Measurements from ENCODE around the gene AMER2. TPM values are rescaled to one million over a fixed set of nuclear protein-coding genes. Genes with fewer than 3 reads are reported as not detected.

AMER2 gene
- total RNA-seq, 1 donor: not detected

DNA sequence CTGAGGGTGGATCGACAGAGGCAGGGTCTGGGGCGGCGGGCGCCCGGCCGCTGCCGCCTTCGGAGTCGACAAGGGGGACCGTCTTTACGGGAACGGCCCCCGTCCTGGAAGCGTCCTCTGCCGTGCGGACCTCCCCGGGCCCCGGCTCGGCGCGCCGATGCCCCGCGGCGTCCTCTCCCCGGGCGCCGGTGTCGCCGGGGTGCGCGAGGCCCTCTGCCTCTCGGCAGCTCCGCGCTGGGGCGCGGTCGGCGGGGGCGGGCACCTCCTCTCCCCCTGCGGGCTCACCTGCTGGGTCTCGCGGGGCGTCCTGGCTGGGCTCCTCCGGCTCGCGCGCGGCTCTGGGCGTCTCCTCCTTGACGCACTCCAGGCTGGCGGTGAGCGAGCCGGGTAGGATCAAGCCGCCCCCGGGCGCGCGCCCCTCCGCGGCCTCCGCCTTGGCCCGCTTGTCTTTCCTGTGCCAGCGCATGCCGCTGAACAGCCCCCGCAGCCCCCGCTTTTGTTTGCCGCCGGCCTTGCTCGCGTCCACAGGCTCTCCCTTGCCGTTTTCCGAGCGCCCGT, 1.5 kb downstream of the AMER2 start:
- no peak overlapping the region for H3K4me3 ChIP-seq (ENCODE audit: low read depth, low read length)
- no peak for DNase-seq (ENCODE audit: low read depth)
- TF ChIP-seq, protein P1, sequence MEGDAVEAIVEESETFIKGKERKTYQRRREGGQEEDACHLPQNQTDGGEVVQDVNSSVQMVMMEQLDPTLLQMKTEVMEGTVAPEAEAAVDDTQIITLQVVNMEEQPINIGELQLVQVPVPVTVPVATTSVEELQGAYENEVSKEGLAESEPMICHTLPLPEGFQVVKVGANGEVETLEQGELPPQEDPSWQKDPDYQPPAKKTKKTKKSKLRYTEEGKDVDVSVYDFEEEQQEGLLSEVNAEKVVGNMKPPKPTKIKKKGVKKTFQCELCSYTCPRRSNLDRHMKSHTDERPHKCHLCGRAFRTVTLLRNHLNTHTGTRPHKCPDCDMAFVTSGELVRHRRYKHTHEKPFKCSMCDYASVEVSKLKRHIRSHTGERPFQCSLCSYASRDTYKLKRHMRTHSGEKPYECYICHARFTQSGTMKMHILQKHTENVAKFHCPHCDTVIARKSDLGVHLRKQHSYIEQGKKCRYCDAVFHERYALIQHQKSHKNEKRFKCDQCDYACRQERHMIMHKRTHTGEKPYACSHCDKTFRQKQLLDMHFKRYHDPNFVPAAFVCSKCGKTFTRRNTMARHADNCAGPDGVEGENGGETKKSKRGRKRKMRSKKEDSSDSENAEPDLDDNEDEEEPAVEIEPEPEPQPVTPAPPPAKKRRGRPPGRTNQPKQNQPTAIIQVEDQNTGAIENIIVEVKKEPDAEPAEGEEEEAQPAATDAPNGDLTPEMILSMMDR (IDR thresholded peaks at IDR 0.05; ENCODE audit: insufficient read depth, low read length): no peak

DNA sequence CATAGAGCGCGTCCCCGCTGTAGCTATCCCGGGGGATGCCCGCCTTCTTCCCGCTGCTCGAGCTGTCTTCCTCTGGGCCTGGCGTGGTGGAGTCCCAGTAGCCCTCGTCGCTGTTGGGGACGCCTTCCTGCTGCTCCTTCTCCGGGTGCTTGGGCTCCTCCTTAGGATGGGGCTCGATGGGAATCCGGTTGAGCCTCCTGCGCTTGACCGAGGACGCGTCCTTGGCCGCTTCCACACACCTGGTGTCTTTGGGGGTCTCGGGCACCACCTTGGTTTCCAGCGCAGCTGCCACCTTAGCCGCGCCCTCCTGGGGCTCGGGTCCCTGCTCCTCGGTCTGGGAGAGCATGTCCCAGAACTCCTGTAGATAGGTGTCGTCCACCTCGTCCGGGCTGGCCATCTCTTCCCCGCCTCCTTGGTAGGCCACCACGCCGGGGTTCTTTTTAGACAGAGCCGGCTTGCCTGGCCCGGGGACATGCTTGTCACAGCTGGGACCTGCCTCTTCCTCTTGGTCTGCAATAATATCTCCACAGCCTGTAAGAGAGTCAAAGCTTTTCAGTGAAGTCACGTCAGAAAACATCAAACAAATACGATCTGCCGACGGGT, 2.0 kb downstream of the AMER2 start:
- H3K4me3 ChIP-seq (ENCODE audit: low read depth, low read length): no peak overlapping the region
- no peak for DNase-seq (ENCODE audit: low read depth)
- TF ChIP-seq, protein P1 (IDR thresholded peaks at IDR 0.05; ENCODE audit: insufficient read depth, low read length): no peak

DNA sequence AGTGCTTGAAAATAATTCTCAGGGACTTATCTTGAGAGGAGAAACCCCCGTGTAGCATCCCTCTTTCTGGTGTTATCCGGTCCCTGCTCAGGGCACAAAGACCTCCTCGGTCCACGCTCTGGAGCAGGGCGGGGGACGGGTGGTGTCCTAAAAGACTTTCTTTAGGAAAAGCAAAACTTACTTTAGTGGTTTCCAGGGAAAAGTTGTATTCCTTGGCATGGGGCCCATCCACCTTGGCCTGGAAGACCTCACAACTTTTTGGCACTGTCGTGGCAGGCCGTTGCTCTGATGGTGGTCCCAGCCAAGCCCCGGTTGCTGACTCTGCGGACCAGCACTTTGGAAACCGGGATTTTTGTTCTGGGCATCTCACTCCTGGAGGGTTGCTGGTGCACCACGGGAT, 2.7 kb downstream of the AMER2 start:
- H3K4me3 ChIP-seq (ENCODE audit: low read depth, low read length): no peak overlapping the region
- DNase-seq (ENCODE audit: low read depth): no peak
- TF ChIP-seq, protein P1 (IDR thresholded peaks at IDR 0.05; ENCODE audit: insufficient read depth, low read length): no peak

- TF ChIP-seq, protein P1 (IDR thresholded peaks at IDR 0.05; ENCODE audit: insufficient read depth, low read length): no peak
- no peak overlapping the region for H3K4me3 ChIP-seq (ENCODE audit: low read depth, low read length)
- DNase-seq (ENCODE audit: low read depth): no peak
These were observed 3.3 kb downstream of the AMER2 start for GRCh38 chr13:25168790-25169189.

DNA sequence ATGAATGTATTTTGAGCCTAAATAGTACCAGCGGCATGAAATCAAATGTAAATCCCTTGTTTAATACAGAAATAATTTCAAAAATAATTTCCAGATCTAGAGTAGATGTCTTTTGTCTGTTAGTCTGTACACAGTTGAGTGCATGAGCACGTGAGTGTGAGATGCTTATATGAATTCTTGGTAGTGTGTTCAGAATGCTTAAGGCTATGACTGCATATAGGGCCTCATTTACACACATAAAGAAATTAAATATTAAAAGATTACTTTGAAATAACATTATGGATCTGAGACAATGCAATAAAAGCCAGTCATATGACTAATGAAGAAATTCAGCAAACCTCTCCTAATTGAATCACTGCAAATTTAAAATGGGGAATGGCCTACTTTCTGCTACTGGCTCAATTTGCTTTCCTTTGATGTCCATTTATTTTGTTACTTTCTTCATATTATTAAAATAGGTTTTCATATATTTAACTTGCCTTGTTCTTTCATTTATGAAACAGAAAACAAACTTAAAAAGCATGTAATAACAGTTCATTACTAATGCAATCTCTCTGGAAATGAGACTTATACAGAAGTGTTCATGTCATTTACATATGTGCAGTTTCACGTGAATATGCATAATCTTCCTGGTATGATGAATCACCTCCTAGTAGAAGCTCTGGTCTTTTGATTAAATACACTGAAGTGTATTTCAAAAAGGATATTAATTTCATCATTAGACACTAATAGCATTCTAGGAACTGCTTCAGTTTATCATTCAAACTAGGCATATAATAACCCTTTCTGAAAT, 4.5 kb downstream of the AMER2 start:
- no peak overlapping the region for H3K4me3 ChIP-seq (ENCODE audit: low read depth, low read length)
- DNase-seq (ENCODE audit: low read depth): no peak
- TF ChIP-seq, protein P1 (IDR thresholded peaks at IDR 0.05; ENCODE audit: insufficient read depth, low read length): no peak

DNA sequence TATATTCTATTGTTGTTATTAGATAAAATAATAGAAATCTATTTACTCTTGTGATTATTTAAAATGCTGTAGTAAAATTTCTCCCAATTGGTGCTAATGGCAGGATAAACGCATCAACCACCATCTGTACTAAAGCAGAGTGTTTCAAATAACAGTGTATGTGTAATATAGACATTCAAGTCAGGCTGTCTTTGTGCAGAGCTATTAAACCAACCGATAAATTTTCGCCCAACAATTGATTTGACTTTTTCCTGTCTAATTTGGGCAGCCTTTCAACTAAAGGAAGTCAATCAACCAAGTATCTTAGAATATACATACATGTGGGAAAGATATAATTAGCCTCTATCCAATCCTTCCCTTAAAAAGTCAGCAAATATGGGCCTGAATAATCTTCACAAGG, 5.8 kb downstream of the AMER2 start:
- TF ChIP-seq, protein P1 (IDR thresholded peaks at IDR 0.05; ENCODE audit: insufficient read depth, low read length): no peak

More for the DNA sequence above, 5.8 kb downstream of the AMER2 start:
- H3K4me3 ChIP-seq (ENCODE audit: low read depth, low read length): no peak overlapping the region
- no peak for DNase-seq (ENCODE audit: low read depth)

Data from fibroblast of the aortic adventitia (primary cell).